Keratinocyte (primary cell): ENCODE results near the gene BCAR3.

ENCODE experiments used
- CTCF ChIP-seq, 3 experiments: IDR thresholded peaks in 1 of 3; conservative IDR thresholded peaks in 1 of 3; optimal IDR thresholded peaks in 1 of 3; 2 replicates in 2 of 3; 3 replicates in 1 of 3; pipeline versions ENCODE3 to v1.5.1; 2011; ENCODE audit warnings: low read length in 3 of 3, mild to moderate bottlenecking in 3 of 3, moderate library complexity in 2 of 3, control low read depth in 1 of 3, inconsistent platforms in 1 of 3; ENCODE audit not compliant: insufficient read depth in 2 of 3; ENCODE audit errors: extremely low read depth in 1 of 3
- EZH2 ChIP-seq: IDR thresholded peaks from one replicate; pipeline ENCODE4 v1.6.1; 2012; ENCODE audit warnings: inconsistent platforms, mild to moderate bottlenecking, low read length, moderate library complexity

GRCh38 chr1:93625582-93626327 is 55.9 kb downstream of the BCAR3 start:
- TF ChIP-seq CTCF (optimal IDR thresholded peaks at IDR 0.05 in 1 of 3, IDR thresholded peaks at IDR 0.05 in 1 of 3, conservative IDR thresholded peaks at IDR 0.05 in 1 of 3; ENCODE audit: extremely low read depth in 1 of 3, insufficient read depth in 2 of 3, low read length in 3 of 3) (no peak), EZH2 (no peak)
